H9 (cell line): Measurements from ENCODE around the gene GABRE. TPM values are rescaled to one million over a fixed set of nuclear protein-coding genes. Genes with fewer than 3 reads are reported as not detected.

Experiments
- DNase-seq: peaks from one replicate; pipeline ENCODE4 v3.0.0-alpha.2; 2017
- H2AFZ ChIP-seq: one replicate; pipeline ENCODE4 v1.6.1; 2013; ENCODE audit warnings: mild to moderate bottlenecking, low read length, control low read depth, moderate library complexity
- H2AK5ac ChIP-seq: 2 replicates; pipeline ENCODE4 v1.6.1; 2013; ENCODE audit warnings: low read length, control low read depth, mixed read lengths; ENCODE audit not compliant: insufficient read length
- H2BK120ac ChIP-seq: one replicate; pipeline ENCODE4 v1.6.1; 2013; ENCODE audit warnings: low read depth, mild to moderate bottlenecking, low read length, control low read depth, inconsistent platforms; ENCODE audit not compliant: poor library complexity, severe bottlenecking
- H2BK12ac ChIP-seq: 2 replicates; pipeline ENCODE4 v1.6.1; 2013; ENCODE audit warnings: low read length, control low read depth, mixed read lengths, low read depth; ENCODE audit not compliant: insufficient read length
- H2BK15ac ChIP-seq: 2 replicates; pipeline ENCODE4 v1.6.1; 2013; ENCODE audit warnings: low read depth, low read length, control low read depth
- H2BK20ac ChIP-seq: one replicate; pipeline ENCODE4 v1.6.1; 2013; ENCODE audit warnings: low read depth, mild to moderate bottlenecking, low read length, control low read depth, inconsistent platforms; ENCODE audit not compliant: poor library complexity, severe bottlenecking
- H2BK5ac ChIP-seq: 2 replicates; pipeline ENCODE4 v1.6.1; 2013; ENCODE audit warnings: low read length, control low read depth, mixed read lengths; ENCODE audit not compliant: insufficient read length
- H3K14ac ChIP-seq: 2 replicates; pipeline ENCODE4 v1.6.1; 2013; ENCODE audit warnings: low read length, control low read depth; ENCODE audit not compliant: insufficient read depth
- H3K18ac ChIP-seq: 2 replicates; pipeline ENCODE4 v1.6.1; 2013; ENCODE audit warnings: low read depth, mild to moderate bottlenecking, mixed read lengths, low read length, control low read depth; ENCODE audit not compliant: insufficient read length
- H3K23ac ChIP-seq: 2 replicates; pipeline ENCODE4 v1.6.1; 2013; ENCODE audit warnings: low read length, control low read depth, mixed read lengths, low read depth; ENCODE audit not compliant: insufficient read length
- H3K23me2 ChIP-seq: 2 replicates; pipeline ENCODE4 v1.6.1; 2013; ENCODE audit warnings: low read depth, mild to moderate bottlenecking, mixed read lengths, low read length, control low read depth; ENCODE audit not compliant: insufficient read length, poor library complexity, severe bottlenecking
- H3K27ac ChIP-seq: 2 replicates; pipeline ENCODE4 v1.5.1; 2013; ENCODE audit warnings: low read length, control low read depth, mixed read lengths, low read depth; ENCODE audit not compliant: insufficient read length
- H3K27me3 ChIP-seq: 2 replicates; pipeline ENCODE4 v1.6.1; 2013; ENCODE audit warnings: low read length, control low read depth, inconsistent platforms; ENCODE audit not compliant: insufficient read depth
- H3K4ac ChIP-seq: 2 replicates; pipeline ENCODE4 v1.6.1; 2013; ENCODE audit warnings: low read depth, mild to moderate bottlenecking, control low read depth, inconsistent platforms, low read length, moderate library complexity
- H3K4me1 ChIP-seq: 2 replicates; pipeline ENCODE4 v1.6.1; 2013; ENCODE audit warnings: low read length, control low read depth, inconsistent platforms; ENCODE audit not compliant: insufficient read depth
- H3K4me2 ChIP-seq: 2 replicates; pipeline ENCODE4 v1.6.1; 2013; ENCODE audit warnings: low read length, control low read depth, mixed read lengths; ENCODE audit not compliant: insufficient read length, insufficient read depth
- H3K56ac ChIP-seq: 2 replicates; pipeline ENCODE4 v1.6.1; 2013; ENCODE audit warnings: low read depth, mild to moderate bottlenecking, mixed read lengths, low read length, control low read depth; ENCODE audit not compliant: insufficient read length
- H3K79me1 ChIP-seq: 2 replicates; pipeline ENCODE4 v1.6.1; 2013; ENCODE audit warnings: low read depth, mild to moderate bottlenecking, moderate library complexity, low read length, control low read depth, inconsistent platforms; ENCODE audit not compliant: insufficient read depth, poor library complexity, severe bottlenecking
- H3K79me2 ChIP-seq: 2 replicates; pipeline ENCODE4 v1.6.1; 2013; ENCODE audit warnings: low read length, control low read depth, inconsistent platforms; ENCODE audit not compliant: insufficient read depth
- H3K9ac ChIP-seq: 2 replicates; pipeline ENCODE4 v1.6.1; 2013; ENCODE audit warnings: low read length, control low read depth, mixed read lengths; ENCODE audit not compliant: insufficient read length; ENCODE audit errors: extremely low read depth
- H3K9me3 ChIP-seq: one replicate; pipeline ENCODE4 v1.6.1; 2013; ENCODE audit warnings: low read depth, low read length, inconsistent platforms; ENCODE audit not compliant: control insufficient read depth
- H3T11ph ChIP-seq: one replicate; pipeline ENCODE4 v1.6.1; 2013; ENCODE audit warnings: mild to moderate bottlenecking, low read length, control low read depth, inconsistent platforms
- H4K20me1 ChIP-seq: one replicate; pipeline ENCODE4 v1.6.1; 2013; ENCODE audit not compliant: control insufficient read depth, insufficient read length, insufficient read depth
- H4K5ac ChIP-seq: 2 replicates; pipeline ENCODE4 v1.6.1; 2013; ENCODE audit warnings: low read depth, mild to moderate bottlenecking, mixed read lengths, low read length, control low read depth; ENCODE audit not compliant: insufficient read length
- H4K8ac ChIP-seq: replicated peaks from 2 replicates; pipeline ENCODE4 v1.6.1; 2013; ENCODE audit warnings: low read length, control low read depth, mixed read lengths, low read depth; ENCODE audit not compliant: insufficient read length
- H4K91ac ChIP-seq: 2 replicates; pipeline ENCODE4 v1.6.1; 2013; ENCODE audit warnings: low read depth, mild to moderate bottlenecking, moderate library complexity, mixed read lengths, low read length, control low read depth; ENCODE audit not compliant: insufficient read length
- H3K27ac Mint-ChIP-seq, 3 experiments: 2 replicates in 2 of 3; 3 replicates in 1 of 3; pipeline ENCODE4 v1.8.0; 2020 to 2021; ENCODE audit warnings: mixed read lengths in 3 of 3, mild to moderate bottlenecking in 1 of 3, moderate library complexity in 1 of 3
- H3K27me3 Mint-ChIP-seq: 2 replicates; pipeline ENCODE4 v1.8.0; 2021; ENCODE audit warnings: low read depth, mild to moderate bottlenecking, moderate library complexity, mixed read lengths
- H3K36me3 Mint-ChIP-seq, 3 experiments: 2 replicates in 2 of 3; 3 replicates in 1 of 3; pipeline ENCODE4 v1.8.0; 2020 to 2021; ENCODE audit warnings: low read depth in 3 of 3, mixed read lengths in 3 of 3; ENCODE audit not compliant: insufficient read depth in 1 of 3
- H3K4me1 Mint-ChIP-seq, 2 experiments: 2 replicates each; pipeline ENCODE4 v1.8.0; 2020; ENCODE audit warnings: mixed read lengths in 2 of 2
- H3K4me3 Mint-ChIP-seq, 2 experiments: 2 replicates in 1 of 2; 3 replicates in 1 of 2; pipeline ENCODE4 v1.8.0; 2020 to 2021; ENCODE audit warnings: mild to moderate bottlenecking in 2 of 2, mixed read lengths in 2 of 2, moderate library complexity in 1 of 2
- H3K9me3 Mint-ChIP-seq, 2 experiments: 2 replicates in 1 of 2; 3 replicates in 1 of 2; pipeline ENCODE4 v1.8.0; 2020; ENCODE audit warnings: mild to moderate bottlenecking in 2 of 2, mixed read lengths in 2 of 2, moderate library complexity in 1 of 2
- CTCF ChIP-seq: fragments of 200-600 bp; sonication (generic); conservative IDR thresholded peaks from 3 replicates; pipeline ENCODE4 v1.8.0; 2021; ENCODE audit warnings: antibody characterized with exemption, mild to moderate bottlenecking
- WGBS: extraction: QIAGEN DNeasy Blood & Tissue Kit; methylation state at CpG from one replicate; pipeline ENCODE4 v1.1.7; 2013; ENCODE audit warnings: missing lambda C conversion rate, low lambda C conversion rate, mixed read lengths; ENCODE audit not compliant: insufficient read length; ENCODE audit errors: extremely low coverage; 5-methylcytosine and 5-hydroxymethylcytosine counted together
- total RNA-seq: library from RNA; stranded (reverse); gene quantifications from 2 replicates; pipeline ENCODE4 v1.2.1, GENCODE V29; 2021

Gene GABRE
- total RNA-seq, 1 experiment from 2014 or later: 1.8 TPM

- Mint-ChIP-seq H3K9me3 (peaks cover 68 to 76% of the 10 kb centered on the region in 2 experiments), H3K36me3 (no peaks in the 10 kb centered on the region), H3K27ac (no peak overlapping the region), H3K27me3 (no peaks in the 10 kb centered on the region), H3K4me1 (no peaks in the 10 kb centered on the region), H3K4me3 (no peak overlapping the region)
- Histone ChIP-seq H3K23ac (no peak overlapping the region), H3K79me2 (no peaks in the 10 kb centered on the region), H3K4ac (no peak overlapping the region), H4K8ac (no peak overlapping the region), H4K5ac (no peak overlapping the region), H3K4me2 (no peak overlapping the region), H2BK120ac (no peak overlapping the region), H4K91ac (no peak overlapping the region), H2BK20ac (no peak overlapping the region), H3K23me2 (no peaks in the 10 kb centered on the region), H3K79me1 (no peaks in the 10 kb centered on the region), H3K56ac (no peak overlapping the region), H3K18ac (no peak overlapping the region), H2BK12ac (no peak overlapping the region), H3K27me3 (no peaks in the 10 kb centered on the region), H2AFZ (no peak overlapping the region), H2BK5ac (no peak overlapping the region), H3K27ac (no peak overlapping the region), H3K4me1 (no peaks in the 10 kb centered on the region), H3K14ac (no peak overlapping the region), H2BK15ac (no peak overlapping the region), H3T11ph (no peak overlapping the region), H2AK5ac (no peak overlapping the region), H3K9ac (no peak overlapping the region), H3K9me3 (peaks cover 28% of the 10 kb centered on the region), H4K20me1 (no peaks in the 10 kb centered on the region)
- DNase-seq: no peak
- no CpG with 5 or more reads among the region's 5 CpGs for WGBS
- no peak for TF ChIP-seq CTCF
Observed at GRCh38 chrX:151996347-151996746, 21.9 kb upstream of the GABRE start.
